Measurements from ENCODE around the gene TMEM132C. TPM values are rescaled to one million over a fixed set of nuclear protein-coding genes. Genes with fewer than 3 reads are reported as not detected.

Gene TMEM132C
- total and polyA plus RNA-seq, 4 donors = 0.05 to 0.08 (median 0.05) TPM; not detected in 1

DNA sequence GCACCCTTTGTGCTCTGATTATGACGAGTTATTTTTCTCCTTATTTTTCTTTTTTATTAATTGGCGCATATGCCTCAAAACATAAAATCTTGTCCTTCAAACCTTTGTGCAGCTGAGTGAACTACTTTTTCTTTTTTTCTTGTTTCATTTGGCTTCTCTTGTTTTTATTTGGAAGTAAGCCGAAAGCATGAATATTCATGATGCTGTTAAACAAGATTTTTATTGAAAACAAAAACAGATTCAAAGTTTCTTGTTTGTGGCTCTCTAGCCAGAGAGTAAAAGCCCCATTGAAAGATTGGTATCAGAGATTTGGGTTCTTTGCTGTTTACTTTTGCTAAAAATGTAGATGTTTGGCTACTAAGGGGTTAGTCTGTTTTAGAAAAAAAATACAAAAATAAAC is 183.8 kb downstream of the TMEM132C start:
- Histone ChIP-seq H3K4me1 (ENCODE audit: control insufficient read depth in 4 of 4, insufficient read depth in 4 of 4, low read length in 3 of 4) (no peaks in the 10 kb centered on the region), H3K36me3 (ENCODE audit: control insufficient read depth in 4 of 4, insufficient read depth in 3 of 4, low read depth in 1 of 4, low read length in 3 of 4) (no peaks in the 10 kb centered on the region), H3K9ac (ENCODE audit: low read depth in 1 of 2, low read length in 2 of 2) (no peak overlapping the region), H3K4me3 (ENCODE audit: low read depth in 1 of 3, low read length in 3 of 3) (no peak overlapping the region), H3K9me3 (ENCODE audit: control insufficient read depth in 4 of 4, low read length in 3 of 4) (no peaks in the 10 kb centered on the region), H3K27ac (ENCODE audit: low read depth in 1 of 2, low read length in 2 of 2) (no peak overlapping the region), H3K27me3 (ENCODE audit: control insufficient read depth in 4 of 4, insufficient read depth in 4 of 4, low read length in 3 of 4) (peaks cover 0 to 3% (median 1%) of the 10 kb centered on the region in 4 donors)
- WGBS = 74% methylated on average over 3 of the region's 3 CpGs
- no peak for DNase-seq (ENCODE audit: low spot score)
- no peak for TF ChIP-seq HNF4A (conservative IDR thresholded peaks at IDR 0.05)
- TF ChIP-seq, protein P1, sequence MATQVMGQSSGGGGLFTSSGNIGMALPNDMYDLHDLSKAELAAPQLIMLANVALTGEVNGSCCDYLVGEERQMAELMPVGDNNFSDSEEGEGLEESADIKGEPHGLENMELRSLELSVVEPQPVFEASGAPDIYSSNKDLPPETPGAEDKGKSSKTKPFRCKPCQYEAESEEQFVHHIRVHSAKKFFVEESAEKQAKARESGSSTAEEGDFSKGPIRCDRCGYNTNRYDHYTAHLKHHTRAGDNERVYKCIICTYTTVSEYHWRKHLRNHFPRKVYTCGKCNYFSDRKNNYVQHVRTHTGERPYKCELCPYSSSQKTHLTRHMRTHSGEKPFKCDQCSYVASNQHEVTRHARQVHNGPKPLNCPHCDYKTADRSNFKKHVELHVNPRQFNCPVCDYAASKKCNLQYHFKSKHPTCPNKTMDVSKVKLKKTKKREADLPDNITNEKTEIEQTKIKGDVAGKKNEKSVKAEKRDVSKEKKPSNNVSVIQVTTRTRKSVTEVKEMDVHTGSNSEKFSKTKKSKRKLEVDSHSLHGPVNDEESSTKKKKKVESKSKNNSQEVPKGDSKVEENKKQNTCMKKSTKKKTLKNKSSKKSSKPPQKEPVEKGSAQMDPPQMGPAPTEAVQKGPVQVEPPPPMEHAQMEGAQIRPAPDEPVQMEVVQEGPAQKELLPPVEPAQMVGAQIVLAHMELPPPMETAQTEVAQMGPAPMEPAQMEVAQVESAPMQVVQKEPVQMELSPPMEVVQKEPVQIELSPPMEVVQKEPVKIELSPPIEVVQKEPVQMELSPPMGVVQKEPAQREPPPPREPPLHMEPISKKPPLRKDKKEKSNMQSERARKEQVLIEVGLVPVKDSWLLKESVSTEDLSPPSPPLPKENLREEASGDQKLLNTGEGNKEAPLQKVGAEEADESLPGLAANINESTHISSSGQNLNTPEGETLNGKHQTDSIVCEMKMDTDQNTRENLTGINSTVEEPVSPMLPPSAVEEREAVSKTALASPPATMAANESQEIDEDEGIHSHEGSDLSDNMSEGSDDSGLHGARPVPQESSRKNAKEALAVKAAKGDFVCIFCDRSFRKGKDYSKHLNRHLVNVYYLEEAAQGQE (IDR thresholded peaks at IDR 0.05) = no peak
- no peak for TF ChIP-seq CTCF (IDR thresholded peaks at IDR 0.05; ENCODE audit: low read depth, low read length, missing input control)
- no peak for TF ChIP-seq JUND (IDR thresholded peaks at IDR 0.05)
- TF ChIP-seq HNF4G (IDR thresholded peaks at IDR 0.05) = no peak
- TF ChIP-seq, protein P2, sequence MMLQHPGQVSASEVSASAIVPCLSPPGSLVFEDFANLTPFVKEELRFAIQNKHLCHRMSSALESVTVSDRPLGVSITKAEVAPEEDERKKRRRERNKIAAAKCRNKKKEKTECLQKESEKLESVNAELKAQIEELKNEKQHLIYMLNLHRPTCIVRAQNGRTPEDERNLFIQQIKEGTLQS (IDR thresholded peaks at IDR 0.05) = no peak
- TF ChIP-seq SP1 (IDR thresholded peaks at IDR 0.05) = no peak
- no peak for TF ChIP-seq GABPA (IDR thresholded peaks at IDR 0.05 in 1 of 2, conservative IDR thresholded peaks at IDR 0.05 in 1 of 2)
- TF ChIP-seq TAF1 (conservative IDR thresholded peaks at IDR 0.05) = no peak
- TF ChIP-seq YY1 (IDR thresholded peaks at IDR 0.05) = no peak
- TF ChIP-seq, protein P3, sequence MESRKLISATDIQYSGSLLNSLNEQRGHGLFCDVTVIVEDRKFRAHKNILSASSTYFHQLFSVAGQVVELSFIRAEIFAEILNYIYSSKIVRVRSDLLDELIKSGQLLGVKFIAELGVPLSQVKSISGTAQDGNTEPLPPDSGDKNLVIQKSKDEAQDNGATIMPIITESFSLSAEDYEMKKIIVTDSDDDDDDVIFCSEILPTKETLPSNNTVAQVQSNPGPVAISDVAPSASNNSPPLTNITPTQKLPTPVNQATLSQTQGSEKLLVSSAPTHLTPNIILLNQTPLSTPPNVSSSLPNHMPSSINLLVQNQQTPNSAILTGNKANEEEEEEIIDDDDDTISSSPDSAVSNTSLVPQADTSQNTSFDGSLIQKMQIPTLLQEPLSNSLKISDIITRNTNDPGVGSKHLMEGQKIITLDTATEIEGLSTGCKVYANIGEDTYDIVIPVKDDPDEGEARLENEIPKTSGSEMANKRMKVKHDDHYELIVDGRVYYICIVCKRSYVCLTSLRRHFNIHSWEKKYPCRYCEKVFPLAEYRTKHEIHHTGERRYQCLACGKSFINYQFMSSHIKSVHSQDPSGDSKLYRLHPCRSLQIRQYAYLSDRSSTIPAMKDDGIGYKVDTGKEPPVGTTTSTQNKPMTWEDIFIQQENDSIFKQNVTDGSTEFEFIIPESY (IDR thresholded peaks at IDR 0.05) = no peak
- TF ChIP-seq FOXA1 (IDR thresholded peaks at IDR 0.05) = no peak
- no peak for TF ChIP-seq NR2F2 (IDR thresholded peaks at IDR 0.05)
- no peak for TF ChIP-seq FOXA2 (IDR thresholded peaks at IDR 0.05)
- TF ChIP-seq MAX (IDR thresholded peaks at IDR 0.05) = no peak

- DNase-seq (ENCODE audit: low spot score) = no peak
- H3K9me3 ChIP-seq (ENCODE audit: control insufficient read depth in 4 of 4, low read length in 3 of 4) = no peaks in the 10 kb centered on the region
- H3K4me3 ChIP-seq (ENCODE audit: low read depth in 1 of 3, low read length in 3 of 3) = no peak overlapping the region
- H3K27me3 ChIP-seq (ENCODE audit: control insufficient read depth in 4 of 4, insufficient read depth in 4 of 4, low read length in 3 of 4) = peaks cover 0 to 2% (median 0%) of the 10 kb centered on the region in 4 donors
- no peaks in the 10 kb centered on the region for H3K36me3 ChIP-seq (ENCODE audit: control insufficient read depth in 4 of 4, insufficient read depth in 3 of 4, low read depth in 1 of 4, low read length in 3 of 4)
- no peaks in the 10 kb centered on the region for H3K4me1 ChIP-seq (ENCODE audit: control insufficient read depth in 4 of 4, insufficient read depth in 4 of 4, low read length in 3 of 4)
- 43% methylated on average over 5 of the region's 5 CpGs for WGBS
- H3K9ac ChIP-seq (ENCODE audit: low read depth in 1 of 2, low read length in 2 of 2) = no peak overlapping the region
- H3K27ac ChIP-seq (ENCODE audit: low read depth in 1 of 2, low read length in 2 of 2) = no peak overlapping the region
- no peak for TF ChIP-seq HNF4G (IDR thresholded peaks at IDR 0.05)
- no peak for TF ChIP-seq MAX (IDR thresholded peaks at IDR 0.05)
- TF ChIP-seq EGR1 (IDR thresholded peaks at IDR 0.05; ENCODE audit: low read depth in 2 of 2) = no peak
- TF ChIP-seq RAD21 (IDR thresholded peaks at IDR 0.05) = no peak
- no peak for TF ChIP-seq FOXA2 (IDR thresholded peaks at IDR 0.05)
- TF ChIP-seq, protein P2 (IDR thresholded peaks at IDR 0.05) = no peak
- TF ChIP-seq, protein P3 (IDR thresholded peaks at IDR 0.05) = no peak
- no peak for TF ChIP-seq TAF1 (conservative IDR thresholded peaks at IDR 0.05)
- TF ChIP-seq, protein P1 (IDR thresholded peaks at IDR 0.05) = no peak
- no peak for TF ChIP-seq JUND (IDR thresholded peaks at IDR 0.05)
- no peak for TF ChIP-seq YY1 (IDR thresholded peaks at IDR 0.05)
- no peak for TF ChIP-seq FOXA1 (IDR thresholded peaks at IDR 0.05)
Measured at GRCh38 chr12:128455851-128456250, 188.9 kb downstream of the TMEM132C start.

Measured in liver (tissue), 9 donors.